HG03571 (cell line): Measurements from ENCODE around the gene FIG4.
"Not testable (repeated sequence)": the region's sequence is repeated elsewhere in the genome, so short reads cannot be mapped to it uniquely, and the experiment has no call there.

Source experiments
- ATAC-seq: cut with Tn5 transposase; IDR thresholded peaks from one replicate; pipeline ENCODE4 v1.9.1; 2021; ENCODE audit not compliant: unreplicated experiment

Gene FIG4

GRCh38 chr6:109759098-109759955 lies 68.2 kb downstream of the FIG4 start:
- ATAC-seq: no peak

GRCh38 chr6:109760208-109760607 lies 69.1 kb downstream of the FIG4 start:
- ATAC-seq: no peak

- ATAC-seq: no peak
Measured at GRCh38 chr6:109762166-109762565, 71.1 kb downstream of the FIG4 start.

- ATAC-seq: no peak
Measured at GRCh38 chr6:109762769-109763441, 71.8 kb downstream of the FIG4 start.

- no peak for ATAC-seq
Measured at GRCh38 chr6:109766167-109766566, 75.1 kb downstream of the FIG4 start.

- ATAC-seq: no peak
Measured at GRCh38 chr6:109767961-109768360, 76.9 kb downstream of the FIG4 start.

GRCh38 chr6:109768485-109768884 lies 77.4 kb downstream of the FIG4 start:
- no peak for ATAC-seq

- ATAC-seq: no peak
Measured at GRCh38 chr6:109769213-109769612, 78.1 kb downstream of the FIG4 start.

GRCh38 chr6:109770047-109770446 lies 79.0 kb downstream of the FIG4 start:
- ATAC-seq: no peak

GRCh38 chr6:109770779-109771178 lies 79.7 kb downstream of the FIG4 start:
- ATAC-seq: no peak

GRCh38 chr6:109771939-109772755 lies 81.1 kb downstream of the FIG4 start:
- ATAC-seq: not testable (repeated sequence)

- no peak for ATAC-seq
Measured at GRCh38 chr6:109772883-109773431, 81.9 kb downstream of the FIG4 start.

- ATAC-seq: no peak
Measured at GRCh38 chr6:109781001-109781400, 89.9 kb downstream of the FIG4 start.

- ATAC-seq: no peak
Measured at GRCh38 chr6:109782491-109782999, 91.4 kb downstream of the FIG4 start.

GRCh38 chr6:109783250-109783986 lies 92.3 kb downstream of the FIG4 start:
- no peak for ATAC-seq

GRCh38 chr6:109787312-109787711 lies 96.2 kb downstream of the FIG4 start:
- no peak for ATAC-seq

- no peak for ATAC-seq
Measured at GRCh38 chr6:109788687-109789086, 97.6 kb downstream of the FIG4 start.

- no peak for ATAC-seq
Measured at GRCh38 chr6:109790131-109790530, 99.0 kb downstream of the FIG4 start.

- no peak for ATAC-seq
Measured at GRCh38 chr6:109791301-109791700, 100.2 kb downstream of the FIG4 start.

GRCh38 chr6:109793021-109793420 lies 101.9 kb downstream of the FIG4 start:
- no peak for ATAC-seq
